HG03521 (cell line): ENCODE results near the gene SNED1.

ENCODE experiments used
- ATAC-seq: cut with Tn5 transposase; IDR thresholded peaks from one replicate; pipeline ENCODE4 v1.9.1; 2021; ENCODE audit warnings: mild to moderate bottlenecking, moderate library complexity; ENCODE audit not compliant: unreplicated experiment

Gene SNED1

DNA sequence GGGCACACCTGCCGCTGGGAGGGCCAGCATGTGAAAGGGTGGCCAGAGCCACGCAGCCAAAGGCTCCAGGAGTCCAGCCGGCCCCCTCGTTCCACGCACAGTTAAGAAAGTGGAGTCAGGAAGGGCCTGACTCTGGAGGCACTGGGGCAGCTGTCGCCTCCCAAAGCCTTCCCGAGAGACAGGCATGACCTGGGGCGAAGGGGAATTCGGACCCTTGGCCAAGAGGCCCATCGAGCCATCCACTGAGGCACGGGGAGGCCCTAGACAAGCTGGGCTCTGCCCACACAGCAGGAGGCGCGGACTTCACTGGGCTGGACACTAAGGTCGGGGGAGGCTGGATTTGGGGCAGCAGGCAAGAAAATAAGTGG, 38.5 kb upstream of the SNED1 start:
- ATAC-seq = no peak

- no peak for ATAC-seq
These were observed 38.0 kb upstream of the SNED1 start for GRCh38 chr2:240960309-240960970.

DNA sequence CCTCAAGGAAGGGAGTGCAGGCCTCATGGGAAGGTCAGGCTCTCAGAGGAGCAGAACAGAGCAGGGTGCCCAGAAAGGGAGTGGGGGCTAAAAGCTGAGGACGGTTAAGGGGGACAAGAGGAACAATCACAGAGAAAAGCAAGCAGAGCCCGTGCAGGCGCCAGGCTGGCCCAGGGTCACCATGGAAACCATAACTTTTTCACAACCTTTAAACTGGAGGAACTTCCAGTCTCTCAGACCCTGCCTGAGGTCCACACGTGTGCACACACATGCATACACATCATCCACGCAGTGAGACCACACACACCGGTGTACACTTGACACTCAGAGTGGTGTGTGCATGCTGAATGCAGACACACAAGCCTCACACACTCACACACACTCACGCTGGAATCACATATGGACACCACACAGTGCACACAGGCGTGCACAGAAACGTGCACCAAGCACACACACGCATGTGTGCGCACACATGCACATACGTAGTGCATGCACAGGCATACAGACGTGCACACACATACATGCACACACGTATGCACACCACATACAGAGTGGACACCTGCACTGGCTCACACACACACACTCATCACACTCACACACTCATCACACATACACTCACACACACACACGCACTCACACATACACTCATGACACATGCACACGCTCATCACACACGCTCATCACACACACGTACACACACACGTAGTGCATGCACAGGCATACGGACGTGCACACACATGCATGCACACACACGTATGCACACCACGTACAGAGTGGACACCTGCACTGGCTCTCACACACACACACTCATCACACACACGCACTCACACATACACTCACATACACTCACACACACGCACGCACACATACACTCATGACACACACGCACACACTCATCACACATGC, 37.2 kb upstream of the SNED1 start:
- ATAC-seq = no peak

DNA sequence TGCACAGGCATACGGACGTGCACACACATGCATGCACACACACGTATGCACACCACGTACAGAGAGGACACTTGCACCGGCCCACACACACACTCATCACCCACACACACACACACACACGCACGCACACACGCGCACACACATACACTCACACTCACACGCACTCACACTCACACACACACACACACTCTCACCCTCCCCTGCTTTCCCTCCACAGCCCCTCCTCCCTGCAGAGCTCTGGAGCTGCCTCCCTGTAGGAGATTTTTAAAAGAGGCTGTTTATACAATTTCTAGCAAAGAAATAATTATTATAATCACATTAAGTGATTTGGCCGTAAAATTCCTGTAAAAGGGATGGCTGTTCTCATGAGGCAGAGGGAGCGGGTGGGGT, 36.5 kb upstream of the SNED1 start:
- no peak for ATAC-seq

GRCh38 chr2:240962300-240963064, 35.9 kb upstream of the SNED1 start:
- ATAC-seq = no peak

- ATAC-seq = no peak
These were observed 35.2 kb upstream of the SNED1 start for GRCh38 chr2:240963065-240963867.

DNA sequence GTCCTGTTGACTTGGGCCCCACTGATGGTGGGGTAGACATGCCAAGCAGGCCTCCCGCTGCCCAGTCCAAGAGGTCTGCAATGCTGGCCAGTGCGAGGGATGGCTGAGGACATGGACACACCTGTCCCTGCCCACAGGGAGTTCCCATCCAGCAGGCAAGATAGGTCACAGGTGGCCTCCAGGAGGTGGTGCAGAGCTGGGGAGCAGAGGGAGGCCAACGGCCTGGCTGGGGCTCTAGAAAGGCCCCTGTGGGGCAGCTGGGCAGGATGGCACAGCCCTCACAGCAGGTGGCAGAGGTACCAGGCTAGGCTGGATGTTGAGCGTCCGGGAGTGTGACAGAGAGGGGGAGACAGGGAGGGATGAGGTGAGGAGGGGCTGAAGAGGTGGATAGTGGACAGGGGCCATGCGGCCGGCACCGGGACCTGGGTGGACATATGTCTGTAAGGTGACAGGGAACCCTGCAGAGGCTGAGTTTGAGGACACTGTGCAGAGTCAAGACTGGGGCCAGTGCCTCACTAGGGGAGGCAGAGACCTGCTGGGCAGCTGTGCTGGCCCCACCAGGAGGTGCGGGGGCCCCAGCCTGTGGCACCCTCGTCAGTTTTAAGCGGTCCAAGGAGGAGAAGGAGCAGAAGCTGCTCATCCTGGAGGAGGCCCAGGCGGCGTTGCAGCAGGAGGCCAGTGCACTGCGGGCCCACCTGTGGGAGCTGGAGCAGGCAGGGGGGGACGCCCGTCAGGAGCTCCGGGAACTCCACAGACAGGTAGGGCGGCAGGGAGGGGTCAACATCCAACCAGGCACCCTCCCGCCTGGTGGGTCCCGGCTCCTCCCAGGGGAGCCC, 34.3 kb upstream of the SNED1 start:
- ATAC-seq = no peak

DNA sequence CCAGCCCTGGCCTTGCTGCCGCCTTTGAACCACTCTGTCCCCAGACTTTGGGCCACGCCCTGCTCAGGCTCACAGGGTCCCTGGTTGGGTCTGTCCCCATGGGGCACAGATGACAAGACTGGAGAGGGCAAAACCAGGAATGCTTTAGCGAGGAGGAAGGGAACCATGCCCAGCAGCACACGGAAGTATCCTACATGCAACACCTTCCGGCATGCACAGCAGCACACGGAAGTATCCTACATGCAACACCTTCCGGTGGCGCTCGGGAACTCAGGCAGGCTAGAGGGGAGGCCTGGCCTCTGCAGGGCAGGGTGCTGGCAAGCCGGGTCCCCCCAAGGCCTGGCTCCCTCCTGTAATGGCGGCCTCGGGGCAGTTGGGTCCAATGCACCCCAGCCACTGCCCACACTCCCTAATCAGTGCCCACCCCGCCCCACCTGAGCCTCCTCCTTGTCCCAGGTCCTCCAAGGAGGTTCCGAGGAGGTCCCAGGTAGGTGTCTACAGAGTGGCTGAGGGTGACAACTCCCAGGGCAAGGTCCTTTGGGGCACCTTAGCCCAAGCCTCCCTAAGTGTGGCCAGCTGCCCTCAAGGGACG, 33.6 kb upstream of the SNED1 start:
- no peak for ATAC-seq

DNA sequence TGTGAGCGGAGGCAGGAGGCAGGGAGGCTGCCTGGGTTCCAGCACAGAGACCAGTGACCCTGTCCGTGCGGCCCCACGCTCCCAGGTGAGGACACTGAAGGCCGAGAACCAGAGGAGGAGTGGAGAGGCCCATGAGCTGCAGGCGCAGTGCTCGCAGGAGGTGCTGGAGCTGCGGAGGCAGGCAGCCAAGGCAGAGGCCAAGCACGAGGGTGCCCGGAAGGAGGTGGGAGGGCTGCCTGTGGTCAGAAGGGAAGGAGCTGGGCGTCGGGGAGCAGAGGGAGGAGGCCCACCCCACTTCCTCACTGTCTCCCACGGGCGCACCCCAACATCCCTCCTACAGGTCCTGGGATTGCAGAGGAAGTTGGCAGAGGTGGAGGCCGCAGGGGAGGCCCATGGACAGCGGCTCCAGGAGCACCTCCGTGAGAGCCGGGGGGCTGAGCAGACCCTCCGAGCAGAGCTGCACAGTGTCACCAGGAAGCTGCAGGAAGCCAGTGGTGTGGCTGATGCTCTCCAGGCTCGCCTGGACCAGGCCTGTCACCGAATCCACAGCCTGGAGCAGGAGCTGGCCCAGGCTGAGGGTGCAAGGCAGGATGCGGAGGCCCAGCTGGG, 33.0 kb upstream of the SNED1 start:
- no peak for ATAC-seq

GRCh38 chr2:240965905-240966456, 32.4 kb upstream of the SNED1 start:
- ATAC-seq = no peak

GRCh38 chr2:240966457-240966905, 31.9 kb upstream of the SNED1 start:
- ATAC-seq = no peak

DNA sequence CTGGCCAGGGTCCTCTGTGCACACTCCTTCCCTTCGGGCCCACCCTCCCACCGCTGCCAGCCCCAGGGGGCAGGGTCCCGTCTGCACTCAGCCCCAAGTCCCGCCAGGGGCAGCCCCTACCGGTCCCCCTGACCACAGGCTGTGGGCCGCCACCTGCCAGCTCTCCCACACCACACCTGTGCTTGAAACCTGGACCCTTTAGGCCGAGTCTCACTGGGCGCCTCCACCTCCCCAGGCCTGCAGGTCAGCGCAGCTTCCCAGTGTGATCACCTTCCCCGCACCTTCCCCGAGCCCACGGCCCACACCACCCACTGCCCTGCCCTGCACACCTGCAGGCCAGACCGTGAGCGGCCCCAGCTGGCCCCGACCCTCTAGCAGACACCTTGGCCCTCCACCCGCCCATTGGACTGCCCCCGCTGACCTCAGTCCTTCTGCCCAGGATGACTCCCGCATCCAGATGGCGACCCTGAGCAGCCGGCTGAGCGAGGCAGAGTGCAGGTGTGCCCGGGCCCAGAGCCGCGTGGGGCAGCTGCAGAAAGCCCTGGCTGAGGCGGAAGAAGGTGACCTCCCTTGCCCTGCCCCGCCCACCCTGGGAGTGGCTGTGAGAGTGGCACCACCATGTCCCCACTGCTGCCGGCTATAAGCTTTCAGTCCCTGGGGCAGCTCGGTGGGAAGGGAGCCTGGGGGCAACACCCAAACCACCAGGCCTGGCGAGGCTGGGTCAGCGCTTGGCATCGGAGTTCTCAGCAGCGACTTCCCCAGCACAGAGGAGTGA, 31.3 kb upstream of the SNED1 start:
- ATAC-seq = no peak

DNA sequence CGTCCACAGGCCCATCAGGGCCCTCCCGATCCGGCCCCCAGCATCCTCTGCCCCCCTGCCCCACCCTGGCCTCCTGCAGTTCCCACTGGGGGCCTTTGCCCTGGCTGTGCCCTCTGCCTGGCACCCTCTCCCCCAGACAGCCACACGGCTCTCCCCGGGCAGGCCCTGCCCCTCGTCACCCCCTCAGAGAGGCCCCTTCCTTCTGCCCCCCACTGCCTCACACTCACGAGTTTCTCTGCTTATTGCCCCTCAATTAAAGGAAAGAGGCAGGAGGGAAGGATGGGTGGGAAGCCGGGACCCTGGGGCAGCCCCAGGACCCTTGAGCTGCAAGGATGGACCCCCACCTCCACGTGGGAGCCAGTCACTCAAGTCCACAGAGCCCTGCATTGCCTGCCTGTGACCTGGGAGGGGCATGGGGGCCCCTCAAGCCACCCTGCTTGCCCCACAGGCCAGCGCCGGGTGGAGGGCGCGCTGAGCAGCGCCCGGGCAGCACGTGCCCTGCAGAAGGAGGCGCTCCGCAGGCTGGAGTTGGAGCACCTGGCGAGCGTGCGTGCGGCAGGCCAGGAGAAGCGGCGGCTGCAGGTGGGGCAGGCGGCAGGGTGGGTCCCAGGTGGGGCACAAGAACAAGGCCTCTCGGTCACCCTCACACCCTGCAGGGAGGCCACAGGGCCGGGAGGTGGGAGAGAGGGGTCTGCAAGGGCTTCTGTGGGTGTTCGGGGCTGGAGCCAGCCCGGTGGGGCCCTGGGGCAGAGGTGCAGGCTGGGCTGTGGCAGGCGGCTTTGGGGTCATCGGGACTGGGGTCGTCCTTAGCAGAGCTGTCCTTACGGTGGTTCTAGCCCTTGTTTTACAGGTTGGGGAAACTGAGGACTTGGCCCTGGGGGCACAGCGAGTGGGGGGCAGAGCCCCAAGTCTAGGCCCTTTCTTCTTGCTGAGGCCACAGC, 30.5 kb upstream of the SNED1 start:
- no peak for ATAC-seq

DNA sequence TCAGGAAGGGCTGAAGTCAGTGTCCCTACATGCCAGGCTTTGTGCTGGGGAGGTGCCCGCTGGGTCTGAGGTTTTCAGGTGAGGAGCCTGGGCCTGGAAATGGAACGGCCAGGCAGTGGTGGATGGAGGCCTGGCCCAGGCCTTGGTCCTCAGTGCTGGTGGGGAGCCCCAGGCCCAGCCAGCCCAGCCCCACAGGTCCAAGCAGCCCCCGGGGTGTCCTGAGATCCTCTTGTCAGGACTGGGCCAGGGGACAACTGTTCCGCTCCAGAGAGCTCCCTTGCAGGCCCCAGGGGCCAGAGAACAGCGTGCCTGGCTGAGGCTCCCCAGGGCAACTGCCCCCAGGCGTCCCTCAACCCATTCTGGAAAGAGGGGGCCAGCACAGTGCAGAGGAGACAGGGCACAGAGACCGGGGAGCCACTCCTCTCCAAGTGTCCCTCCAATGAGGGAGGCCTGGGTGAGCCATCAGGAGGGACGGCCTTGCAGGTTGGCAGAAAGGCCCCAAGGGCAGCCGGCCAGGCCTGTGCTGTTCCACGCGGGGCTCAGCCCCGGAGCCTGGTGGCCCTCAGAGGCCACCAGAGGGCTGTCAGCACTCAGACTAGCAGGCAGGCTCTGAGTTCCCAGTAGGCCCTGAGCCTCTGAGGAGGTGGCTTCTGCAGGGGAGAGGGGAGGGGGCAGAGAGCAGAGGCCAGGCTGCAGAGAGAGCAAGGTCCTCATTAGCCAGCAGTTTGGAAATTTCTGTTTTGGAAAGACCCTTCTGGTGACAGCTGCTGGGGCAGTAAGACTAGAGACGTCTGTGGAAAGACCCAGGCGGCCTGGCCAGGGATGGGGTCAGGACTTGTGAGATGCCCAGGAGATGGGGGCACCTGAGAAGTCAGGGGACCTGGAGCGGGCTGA, 29.4 kb upstream of the SNED1 start:
- no peak for ATAC-seq

DNA sequence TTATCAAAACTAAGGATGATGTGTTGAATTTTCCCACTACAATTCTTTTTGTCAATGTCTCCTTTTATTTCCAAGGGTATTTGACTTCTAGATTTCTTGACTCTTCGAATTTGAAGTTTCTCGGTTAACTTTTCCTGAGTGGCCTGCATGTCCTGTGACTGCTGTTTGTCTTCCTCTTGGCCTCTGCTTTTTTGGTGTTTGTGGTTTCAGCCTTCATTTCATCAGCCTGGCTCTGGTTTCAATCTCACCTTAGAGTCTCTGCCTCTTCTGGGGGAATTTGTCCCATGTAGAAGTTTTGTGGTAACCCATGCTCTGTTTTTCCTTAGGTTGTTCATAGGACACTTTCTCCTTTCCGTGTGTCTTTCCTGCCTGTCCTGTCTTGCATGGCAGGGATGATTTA, 28.3 kb upstream of the SNED1 start:
- no peak for ATAC-seq

DNA sequence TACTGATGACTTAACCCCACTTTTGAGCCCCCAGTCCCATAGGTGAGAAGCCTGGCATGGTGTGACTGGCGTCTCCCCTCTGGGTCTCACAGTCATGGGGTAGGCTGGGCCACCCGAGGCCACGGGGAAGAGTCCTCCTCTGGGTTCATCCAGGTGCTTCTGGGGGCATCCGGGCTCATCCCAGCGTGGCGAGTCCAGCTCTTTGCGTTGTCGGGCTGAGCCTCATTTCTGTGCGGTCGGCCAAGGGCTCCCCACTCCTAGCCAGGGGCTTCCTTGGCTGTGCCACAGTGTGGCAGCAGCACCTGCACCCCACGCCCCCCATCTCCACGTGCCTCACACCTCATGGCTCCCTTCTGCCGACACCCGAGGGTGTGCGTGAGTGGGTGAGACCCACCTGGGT, 27.6 kb upstream of the SNED1 start:
- no peak for ATAC-seq
